C4-2B (cell line): Measurements from ENCODE around the gene EFNA3.

ENCODE experiments used
- CTCF ChIP-seq: fragments of 450-650 bp; conservative IDR thresholded peaks from 2 replicates; pipeline ENCODE4 v1.5.1; 2017; ENCODE audit warnings: mild to moderate bottlenecking
- ZFX ChIP-seq: fragments of 450-650 bp; IDR thresholded peaks from 2 replicates; pipeline ENCODE4 v1.6.1; 2017

GRCh38 chr1:155094622-155094948, 15.9 kb downstream of the EFNA3 start:
- no peak; the same call in 1 of the 2 replicates for TF ChIP-seq CTCF
- no peak for TF ChIP-seq ZFX
